Stimulated activated CD4-positive, alpha-beta T cell treated with anti-CD3 and anti-CD28 coated beads, Interleukin-1b, Interleukin-23, amount 100 ng/mL, for 24 hours (primary cell): ENCODE results near the gene CUL4A.

Experiments used
- DNase-seq, 4 experiments: peaks; one replicate each; pipeline ENCODE4 v3.0.0-alpha.2; 2020; ENCODE audit warnings: low read depth in 4 of 4, low spot score in 1 of 4

CUL4A gene

GRCh38 chr13:113179374-113180230, 29.8 kb upstream of the CUL4A start:
- DNase-seq: no peak

GRCh38 chr13:113182046-113182445, 27.4 kb upstream of the CUL4A start:
- no peak for DNase-seq

GRCh38 chr13:113183450-113184129, 25.8 kb upstream of the CUL4A start:
- DNase-seq: no peak

- no peak for DNase-seq
Observed at GRCh38 chr13:113184568-113185440, 24.6 kb upstream of the CUL4A start.

- DNase-seq: no peak
Observed at GRCh38 chr13:113186061-113186900, 23.1 kb upstream of the CUL4A start.

- peak; percentile 38 to 59 (median 47) for DNase-seq
Observed at GRCh38 chr13:113187263-113187669, 22.1 kb upstream of the CUL4A start.

- DNase-seq: no peak
Observed at GRCh38 chr13:113187883-113188665, 21.3 kb upstream of the CUL4A start.

- no peak for DNase-seq
Observed at GRCh38 chr13:113190181-113190580, 19.2 kb upstream of the CUL4A start.

GRCh38 chr13:113192279-113192678, 17.1 kb upstream of the CUL4A start:
- no peak for DNase-seq

- no peak for DNase-seq
Observed at GRCh38 chr13:113192902-113193301, 16.5 kb upstream of the CUL4A start.

- no peak for DNase-seq
Observed at GRCh38 chr13:113195360-113195759, 14.1 kb upstream of the CUL4A start.

- no peak for DNase-seq
Observed at GRCh38 chr13:113196970-113197737, 12.3 kb upstream of the CUL4A start.

- DNase-seq: no peak
Observed at GRCh38 chr13:113201815-113202214, 7.6 kb upstream of the CUL4A start.

GRCh38 chr13:113202912-113203311, 6.5 kb upstream of the CUL4A start:
- DNase-seq: no peak

- DNase-seq: no peak
Observed at GRCh38 chr13:113203507-113204377, 5.7 kb upstream of the CUL4A start.

- no peak for DNase-seq
Observed at GRCh38 chr13:113204378-113204734, 5.1 kb upstream of the CUL4A start.

GRCh38 chr13:113205428-113205931, 3.9 kb upstream of the CUL4A start:
- DNase-seq: no peak

GRCh38 chr13:113207460-113207859, 2.0 kb upstream of the CUL4A start:
- no peak for DNase-seq
